Activated CD4-positive, alpha-beta T cell treated with anti-CD3 and anti-CD28 coated beads for 36 hours (primary cell): ENCODE data around the gene SECTM1. TPM values are rescaled to one million over a fixed set of nuclear protein-coding genes. Genes with fewer than 3 reads are reported as not detected.
A peak's percentile ranks its signal among the peaks of the same experiment; 100 is the strongest.

ENCODE experiments used
- ATAC-seq: fragments of 200-7000 bp; cut with Tn5 transposase; one replicate; pipeline ENCODE4 v1.10.0; 2021; ENCODE audit warnings: mild to moderate bottlenecking, moderate library complexity
- CTCF ChIA-PET: fragments of 350-600 bp; sonication (Branson Sonifier 250); formaldehyde crosslinking; loops from one replicate; lab custom pipeline; 2021; ENCODE audit warnings: antibody characterized with exemption; lab: Charles Lee
- POLR2A ChIA-PET: fragments of 350-600 bp; sonication (Branson Sonifier 250); formaldehyde crosslinking; loops from one replicate; lab custom pipeline; 2021; ENCODE audit warnings: antibody characterized with exemption, inconsistent platforms; lab: Charles Lee
- DNase-seq: peaks from one replicate; pipeline ENCODE4 v3.0.0-alpha.2; 2020
- H3K27ac Mint-ChIP-seq: one replicate; pipeline ENCODE4 v1.8.0; 2021; ENCODE audit warnings: mixed read lengths
- H3K27me3 Mint-ChIP-seq: one replicate; pipeline ENCODE4 v1.8.0; 2021; ENCODE audit warnings: mixed read lengths
- H3K36me3 Mint-ChIP-seq: one replicate; pipeline ENCODE4 v1.8.0; 2021; ENCODE audit warnings: low read depth, mixed read lengths
- H3K4me1 Mint-ChIP-seq: one replicate; pipeline ENCODE4 v1.8.0; 2021; ENCODE audit warnings: mixed read lengths
- H3K4me3 Mint-ChIP-seq: one replicate; pipeline ENCODE4 v1.8.0; 2021; ENCODE audit warnings: mild to moderate bottlenecking, moderate library complexity, mixed read lengths
- H3K9me3 Mint-ChIP-seq: one replicate; pipeline ENCODE4 v1.8.0; 2021; ENCODE audit warnings: low read depth, mixed read lengths
- intact Hi-C, 2 experiments: fragments of 100-400 bp; cut with DNase I in 1 of 2; cut with micrococcal nuclease in 1 of 2; formaldehyde crosslinking; loops; one replicate each; pipeline versions ENCODE4 v1.14.2 to v1.15.1; 2022 to 2024; cut with DNase I, micrococcal nuclease
- total RNA-seq, 2 experiments: library from RNA; stranded (reverse); gene quantifications; one replicate each; pipeline ENCODE4 v1.2.3, GENCODE V29; 2021

Gene SECTM1
- total RNA-seq, 2 experiments from 2014 or later: 9.0 to 10.9 TPM

- ChIA-PET CTCF (interaction anchor here (0.6 to 4.5 kb wide), 6 partner anchors 8 to 635 kb away, joined by 3 to 23 read pairs (median 3); partner anchors contain the start of gene CD7), POLR2A (interaction anchor here (0.6 to 9.6 kb wide), 7 partner anchors 8 to 131 kb away, joined by 3 to 94 read pairs (median 5); partner anchors contain the start of gene CD7)
- intact Hi-C loops: no loop called here
- Mint-ChIP-seq H3K27me3 (no peaks in the 10 kb centered on the region), H3K36me3 (peaks cover 4% of the 10 kb centered on the region), H3K4me1 (peaks cover 69% of the 10 kb centered on the region), H3K9me3 (no peaks in the 10 kb centered on the region), H3K4me3 (peak overlapping the region; percentile 80), H3K27ac (peak overlapping the region; percentile 100)
- no peak for ATAC-seq
- DNase-seq: peak; percentile 85
Measured at GRCh38 chr17:82300707-82301270, 32.8 kb downstream of the SECTM1 start.

GRCh38 chr17:82300228-82300627 is 33.3 kb downstream of the SECTM1 start:
- ATAC-seq (no peak), DNase-seq (peak; percentile 18)
- Mint-ChIP-seq H3K36me3 (peaks cover 5% of the 10 kb centered on the region), H3K27ac (peak overlapping the region; percentile 100), H3K27me3 (no peaks in the 10 kb centered on the region), H3K4me3 (peak overlapping the region; percentile 80), H3K4me1 (peaks cover 69% of the 10 kb centered on the region), H3K9me3 (peaks cover 2% of the 10 kb centered on the region)
- intact Hi-C loops: no loop called here
- CTCF ChIA-PET: interaction anchor here (0.6 to 4.5 kb wide), 6 partner anchors 17 to 597 kb away, joined by 3 to 23 read pairs (median 3); partner anchors contain the start of genes CD7 and MRPL12
- POLR2A ChIA-PET: interaction anchor here (0.6 to 9.6 kb wide), 6 partner anchors 8 to 130 kb away, joined by 3 to 94 read pairs (median 7); partner anchors contain the start of gene CD7

GRCh38 chr17:82299452-82299851 is 34.1 kb downstream of the SECTM1 start:
- intact Hi-C loops: loop anchor here (2.0 to 10.0 kb wide), 8 partner anchors 87 to 785 kb away; partner anchors contain the start of genes ACTG1 (in 1 of the 2), CCDC57 (in 1 of the 2), FOXK2 (in 1 of the 2) and MAFG (in 1 of the 2)
- CTCF ChIA-PET: interaction anchor here (0.6 to 2.1 kb wide), 5 partner anchors 18 to 193 kb away, joined by 3 to 9 read pairs (median 3); partner anchors contain the start of gene CD7
- DNase-seq (peak; percentile 83), ATAC-seq (peak; percentile 45)
- Mint-ChIP-seq H3K27ac (peak overlapping the region; percentile 100), H3K36me3 (peaks cover 9% of the 10 kb centered on the region), H3K27me3 (no peaks in the 10 kb centered on the region), H3K4me1 (peaks cover 69% of the 10 kb centered on the region), H3K9me3 (peaks cover 2% of the 10 kb centered on the region), H3K4me3 (peak overlapping the region; percentile 80)
- POLR2A ChIA-PET: interaction anchor here (1.0 to 9.6 kb wide), 3 partner anchors 11 to 22 kb away, joined by 3 to 94 read pairs (median 62); partner anchors contain the start of gene CD7

GRCh38 chr17:82298538-82299421 is 34.8 kb downstream of the SECTM1 start:
- no peaks in the 10 kb centered on the region for H3K27me3 Mint-ChIP-seq
- H3K4me3 Mint-ChIP-seq: peak overlapping the region; percentile 80
- peaks cover 2% of the 10 kb centered on the region for H3K9me3 Mint-ChIP-seq
- peaks cover 14% of the 10 kb centered on the region for H3K36me3 Mint-ChIP-seq
- H3K27ac Mint-ChIP-seq: peak overlapping the region; percentile 100
- POLR2A ChIA-PET: interaction anchor here (0.6 to 9.6 kb wide), 16 partner anchors 7 to 781 kb away, joined by 3 to 94 read pairs (median 6); partner anchors contain the start of genes CD7, CSNK1D and CYBC1
- DNase-seq: peak; percentile 56
- peaks cover 74% of the 10 kb centered on the region for H3K4me1 Mint-ChIP-seq
- ATAC-seq: peak; percentile 1
- CTCF ChIA-PET: interaction anchor here (0.6 to 2.1 kb wide), 8 partner anchors 19 to 560 kb away, joined by 3 to 9 read pairs (median 3); partner anchors contain the start of genes CD7, CSNK1D and FOXK2
- intact Hi-C loops: loop anchor here (1.0 to 10.0 kb wide), 10 partner anchors 8 to 784 kb away; partner anchors contain the start of genes ACTG1 (in 1 of the 2), CCDC57 (in 1 of the 2), CYBC1 (in 1 of the 2) and FOXK2 (in 1 of the 2)

- ChIA-PET CTCF (interaction anchor here (0.6 to 2.4 kb wide), 12 partner anchors 8 to 559 kb away, joined by 3 to 15 read pairs (median 4); partner anchors contain the start of genes CD7, CSNK1D and FOXK2), POLR2A (interaction anchor here (0.6 to 9.6 kb wide), 17 partner anchors 8 to 153 kb away, joined by 3 to 94 read pairs (median 6); partner anchors contain the start of genes CD7, CSNK1D and CYBC1)
- intact Hi-C loops: loop anchor here (1.0 to 10.0 kb wide), 15 partner anchors 8 to 783 kb away; partner anchors contain the start of genes CSNK1D (in 2 of the 2), ACTG1 (in 1 of the 2), CCDC57 (in 1 of the 2) and CYBC1 (in 1 of the 2)
- Mint-ChIP-seq H3K27ac (peak overlapping the region; percentile 100), H3K9me3 (peaks cover 2% of the 10 kb centered on the region), H3K36me3 (peaks cover 18% of the 10 kb centered on the region), H3K27me3 (no peaks in the 10 kb centered on the region), H3K4me3 (peak overlapping the region; percentile 80), H3K4me1 (peaks cover 70% of the 10 kb centered on the region)
- DNase-seq (peak; percentile 96), ATAC-seq (peak; percentile 62)
Measured at GRCh38 chr17:82297714-82298537, 35.6 kb downstream of the SECTM1 start.

GRCh38 chr17:82297280-82297713 is 36.3 kb downstream of the SECTM1 start:
- DNase-seq (peak; percentile 94), ATAC-seq (peak; percentile 16)
- peak overlapping the region; percentile 80 for H3K4me3 Mint-ChIP-seq
- POLR2A ChIA-PET: interaction anchor here (0.6 to 9.6 kb wide), 12 partner anchors 9 to 481 kb away, joined by 3 to 94 read pairs (median 8); partner anchors contain the start of genes CD7, CSNK1D and CYBC1
- peak overlapping the region; percentile 100 for H3K27ac Mint-ChIP-seq
- H3K36me3 Mint-ChIP-seq: peaks cover 18% of the 10 kb centered on the region
- intact Hi-C loops: loop anchor here (1.0 to 10.0 kb wide), 10 partner anchors 9 to 782 kb away; partner anchors contain the start of genes CSNK1D (in 2 of the 2), ACTG1 (in 1 of the 2), DCXR (in 1 of the 2) and FASN (in 1 of the 2)
- CTCF ChIA-PET: interaction anchor here (0.8 to 2.4 kb wide), 10 partner anchors 8 to 176 kb away, joined by 3 to 15 read pairs (median 4); partner anchors contain the start of gene CD7
- peaks cover 69% of the 10 kb centered on the region for H3K4me1 Mint-ChIP-seq
- H3K9me3 Mint-ChIP-seq: peaks cover 2% of the 10 kb centered on the region
- no peaks in the 10 kb centered on the region for H3K27me3 Mint-ChIP-seq

GRCh38 chr17:82296511-82297279 is 36.9 kb downstream of the SECTM1 start:
- ATAC-seq (no peak), DNase-seq (peak; percentile 43)
- peak overlapping the region; percentile 100 for H3K27ac Mint-ChIP-seq
- H3K9me3 Mint-ChIP-seq: peaks cover 2% of the 10 kb centered on the region
- ChIA-PET CTCF (interaction anchor here (0.8 to 2.4 kb wide), 9 partner anchors 9 to 175 kb away, joined by 3 to 15 read pairs (median 5); partner anchors contain the start of gene CD7), POLR2A (interaction anchor here (0.6 to 9.6 kb wide), 12 partner anchors 9 to 480 kb away, joined by 3 to 94 read pairs (median 8); partner anchors contain the start of genes CD7, CSNK1D and CYBC1)
- peak overlapping the region; percentile 80 for H3K4me3 Mint-ChIP-seq
- intact Hi-C loops: loop anchor here (1.0 to 10.0 kb wide), 10 partner anchors 10 to 782 kb away; partner anchors contain the start of genes CSNK1D (in 2 of the 2), ACTG1 (in 1 of the 2), DCXR (in 1 of the 2) and FASN (in 1 of the 2)
- H3K36me3 Mint-ChIP-seq: peaks cover 16% of the 10 kb centered on the region
- H3K27me3 Mint-ChIP-seq: no peaks in the 10 kb centered on the region
- H3K4me1 Mint-ChIP-seq: peaks cover 67% of the 10 kb centered on the region

- peaks cover 58% of the 10 kb centered on the region for H3K4me1 Mint-ChIP-seq
- intact Hi-C loops: loop anchor here (10.0 kb wide), 4 partner anchors 171 to 781 kb away; partner anchors contain the start of genes ACTG1 (in 1 of the 2) and MAFG (in 1 of the 2)
- H3K36me3 Mint-ChIP-seq: peaks cover 16% of the 10 kb centered on the region
- DNase-seq (no peak), ATAC-seq (no peak)
- peaks cover 2% of the 10 kb centered on the region for H3K9me3 Mint-ChIP-seq
- no peaks in the 10 kb centered on the region for H3K27me3 Mint-ChIP-seq
- H3K27ac Mint-ChIP-seq: peak overlapping the region; percentile 71
- ChIA-PET CTCF (no interaction called here), POLR2A (interaction anchor here (1.1 kb wide), 1 partner anchor 12 kb away, joined by 4 read pairs; no protein-coding TSS in a partner anchor)
- no peak overlapping the region for H3K4me3 Mint-ChIP-seq
Measured at GRCh38 chr17:82295472-82295814, 38.1 kb downstream of the SECTM1 start.
